LoVo (cell line): ENCODE data around the gene HRH2.

Experiments used
- DNase-seq: peaks from one replicate; pipeline ENCODE4 v3.0.0-alpha.2; 2016; ENCODE audit warnings: low spot score

The HRH2 gene

GRCh38 chr5:175675873-175676272 lies 18.0 kb downstream of the HRH2 start:
- DNase-seq = no peak

GRCh38 chr5:175677571-175677970 lies 19.7 kb downstream of the HRH2 start:
- no peak for DNase-seq

- no peak for DNase-seq
Measured at GRCh38 chr5:175678074-175678473, 20.2 kb downstream of the HRH2 start.

GRCh38 chr5:175679411-175679810 lies 21.5 kb downstream of the HRH2 start:
- DNase-seq = no peak

- DNase-seq = no peak
Measured at GRCh38 chr5:175680020-175680419, 22.1 kb downstream of the HRH2 start.

DNA sequence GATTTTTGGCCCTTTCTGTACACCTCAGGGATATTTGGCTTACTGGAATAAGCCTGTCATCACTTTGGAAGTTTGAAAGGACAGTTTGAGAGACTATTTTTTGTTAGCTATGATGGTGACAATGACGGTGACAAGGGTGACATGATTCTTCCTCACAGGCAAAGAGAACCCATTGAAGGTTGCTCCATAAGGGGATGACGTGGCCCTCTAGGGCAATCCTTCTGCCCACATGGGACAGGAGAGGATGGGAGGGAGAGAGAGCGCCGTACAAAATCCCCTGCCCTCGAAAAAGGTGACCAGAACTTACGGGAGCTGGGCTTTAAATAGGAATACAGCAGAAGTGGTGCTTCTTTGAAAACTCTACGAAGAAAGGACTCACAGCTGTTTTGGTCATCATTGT lies 22.6 kb downstream of the HRH2 start:
- no peak for DNase-seq

GRCh38 chr5:175681045-175681967 lies 23.4 kb downstream of the HRH2 start:
- no peak for DNase-seq

GRCh38 chr5:175681968-175682340 lies 24.1 kb downstream of the HRH2 start:
- DNase-seq = no peak

GRCh38 chr5:175682664-175683063 lies 24.8 kb downstream of the HRH2 start:
- no peak for DNase-seq

DNA sequence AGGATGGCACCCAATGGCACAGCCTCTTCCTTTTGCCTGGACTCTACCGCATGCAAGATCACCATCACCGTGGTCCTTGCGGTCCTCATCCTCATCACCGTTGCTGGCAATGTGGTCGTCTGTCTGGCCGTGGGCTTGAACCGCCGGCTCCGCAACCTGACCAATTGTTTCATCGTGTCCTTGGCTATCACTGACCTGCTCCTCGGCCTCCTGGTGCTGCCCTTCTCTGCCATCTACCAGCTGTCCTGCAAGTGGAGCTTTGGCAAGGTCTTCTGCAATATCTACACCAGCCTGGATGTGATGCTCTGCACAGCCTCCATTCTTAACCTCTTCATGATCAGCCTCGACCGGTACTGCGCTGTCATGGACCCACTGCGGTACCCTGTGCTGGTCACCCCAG lies 25.4 kb downstream of the HRH2 start:
- DNase-seq = no peak

DNA sequence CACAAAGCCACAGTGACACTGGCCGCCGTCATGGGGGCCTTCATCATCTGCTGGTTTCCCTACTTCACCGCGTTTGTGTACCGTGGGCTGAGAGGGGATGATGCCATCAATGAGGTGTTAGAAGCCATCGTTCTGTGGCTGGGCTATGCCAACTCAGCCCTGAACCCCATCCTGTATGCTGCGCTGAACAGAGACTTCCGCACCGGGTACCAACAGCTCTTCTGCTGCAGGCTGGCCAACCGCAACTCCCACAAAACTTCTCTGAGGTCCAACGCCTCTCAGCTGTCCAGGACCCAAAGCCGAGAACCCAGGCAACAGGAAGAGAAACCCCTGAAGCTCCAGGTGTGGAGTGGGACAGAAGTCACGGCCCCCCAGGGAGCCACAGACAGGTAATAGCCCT lies 26.1 kb downstream of the HRH2 start:
- no peak for DNase-seq

DNA sequence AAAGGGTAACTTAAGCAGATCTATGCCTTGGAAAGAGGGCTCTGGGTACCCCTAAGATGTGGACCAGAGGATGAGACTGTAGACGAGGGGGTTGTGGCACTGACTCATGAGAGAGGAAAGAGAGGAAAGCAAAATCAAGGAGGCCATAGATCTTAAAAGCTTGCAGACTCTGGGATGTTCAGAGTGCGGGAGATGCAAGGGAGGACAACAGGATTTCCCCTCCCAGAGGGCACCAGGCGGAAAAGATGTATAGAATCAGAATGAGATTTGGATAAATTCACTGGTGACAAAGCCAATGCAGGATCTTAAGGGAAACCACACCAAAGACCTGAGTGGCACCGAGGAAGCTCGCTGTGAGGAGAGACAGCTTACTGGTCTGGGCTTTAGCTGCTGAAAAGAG lies 27.1 kb downstream of the HRH2 start:
- DNase-seq = no peak

GRCh38 chr5:175685701-175686350 lies 28.0 kb downstream of the HRH2 start:
- no peak for DNase-seq

DNA sequence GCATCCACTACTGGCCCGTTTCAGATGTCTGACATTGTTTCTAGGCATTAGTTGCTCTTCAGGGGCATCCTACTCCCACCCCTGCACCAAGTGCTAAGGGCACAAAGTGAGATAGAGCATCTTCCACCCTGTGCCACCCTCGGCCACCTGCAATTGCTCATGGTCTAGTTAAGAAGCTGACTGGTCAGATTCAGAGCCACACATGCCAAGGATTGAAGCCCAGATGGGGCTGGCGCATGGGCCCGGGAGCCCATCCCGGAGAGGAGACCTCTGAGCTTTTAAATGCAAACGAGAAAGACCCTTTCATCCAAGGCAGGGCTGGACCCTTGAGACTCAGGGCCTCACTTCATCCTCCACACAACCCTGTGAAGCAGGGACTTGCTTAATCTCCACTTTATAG lies 28.5 kb downstream of the HRH2 start:
- no peak for DNase-seq

- no peak for DNase-seq
Measured at GRCh38 chr5:175686826-175687225, 29.0 kb downstream of the HRH2 start.

DNA sequence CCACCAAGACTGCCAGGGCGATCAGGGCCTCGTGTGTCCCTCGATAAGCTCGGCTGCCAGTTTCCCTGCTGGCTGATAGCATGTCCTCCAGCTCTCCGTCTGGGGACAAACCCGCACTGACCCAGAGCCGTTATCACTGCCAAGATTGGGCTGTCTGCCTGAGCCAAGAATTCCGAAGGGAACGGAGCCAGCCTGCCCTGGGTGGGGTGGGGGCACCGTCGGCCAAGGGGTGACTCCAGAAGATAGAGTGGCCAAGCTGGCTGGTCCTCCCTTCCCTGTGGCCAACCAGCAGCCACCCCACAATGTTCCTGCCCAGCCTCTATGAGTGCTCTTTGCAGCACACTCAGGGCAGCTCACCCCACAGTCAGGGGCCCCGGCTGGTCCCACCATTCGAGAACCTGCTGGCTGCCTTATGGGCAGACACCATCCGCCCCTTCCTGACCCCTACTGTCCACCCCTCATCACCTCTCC lies 29.4 kb downstream of the HRH2 start:
- DNase-seq = no peak

DNA sequence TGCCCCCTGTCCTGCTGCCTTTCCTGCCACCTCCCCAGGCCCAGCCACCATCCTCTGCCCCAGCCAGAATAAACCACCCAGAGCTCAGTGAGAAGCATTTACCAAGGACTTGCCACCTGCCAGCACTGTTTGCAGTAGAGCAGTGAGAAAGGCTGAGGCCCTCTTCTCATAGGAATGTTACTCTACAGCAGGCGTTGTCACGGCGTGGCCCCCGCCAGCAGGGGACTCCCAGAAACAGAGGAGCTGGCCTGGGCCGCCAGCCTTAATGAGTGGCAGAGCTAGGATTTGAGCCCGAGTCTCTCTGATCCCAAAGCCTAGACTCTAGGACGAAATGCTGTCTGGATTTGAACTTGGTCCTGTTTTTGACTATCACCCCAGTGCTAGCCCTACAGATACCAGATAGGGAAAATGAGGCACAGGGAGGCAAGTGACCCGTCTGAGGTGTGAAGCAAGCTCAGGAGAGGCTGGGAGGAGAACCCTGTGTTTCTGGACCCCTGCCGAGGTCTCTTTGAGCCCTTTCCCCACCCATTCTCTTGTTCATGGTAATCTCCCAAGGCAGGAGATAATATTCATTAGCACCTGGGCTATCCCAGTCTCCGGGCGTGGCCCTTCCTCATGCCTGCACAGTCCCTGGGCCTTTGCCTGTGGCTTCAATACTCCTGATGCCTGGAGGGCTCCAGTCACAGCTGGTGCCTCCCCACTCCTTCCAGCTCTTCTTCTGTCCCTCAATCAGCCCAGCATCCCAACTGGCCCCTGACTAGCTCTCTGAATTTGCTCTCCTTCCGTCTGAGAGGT lies 30.7 kb downstream of the HRH2 start:
- no peak for DNase-seq

DNA sequence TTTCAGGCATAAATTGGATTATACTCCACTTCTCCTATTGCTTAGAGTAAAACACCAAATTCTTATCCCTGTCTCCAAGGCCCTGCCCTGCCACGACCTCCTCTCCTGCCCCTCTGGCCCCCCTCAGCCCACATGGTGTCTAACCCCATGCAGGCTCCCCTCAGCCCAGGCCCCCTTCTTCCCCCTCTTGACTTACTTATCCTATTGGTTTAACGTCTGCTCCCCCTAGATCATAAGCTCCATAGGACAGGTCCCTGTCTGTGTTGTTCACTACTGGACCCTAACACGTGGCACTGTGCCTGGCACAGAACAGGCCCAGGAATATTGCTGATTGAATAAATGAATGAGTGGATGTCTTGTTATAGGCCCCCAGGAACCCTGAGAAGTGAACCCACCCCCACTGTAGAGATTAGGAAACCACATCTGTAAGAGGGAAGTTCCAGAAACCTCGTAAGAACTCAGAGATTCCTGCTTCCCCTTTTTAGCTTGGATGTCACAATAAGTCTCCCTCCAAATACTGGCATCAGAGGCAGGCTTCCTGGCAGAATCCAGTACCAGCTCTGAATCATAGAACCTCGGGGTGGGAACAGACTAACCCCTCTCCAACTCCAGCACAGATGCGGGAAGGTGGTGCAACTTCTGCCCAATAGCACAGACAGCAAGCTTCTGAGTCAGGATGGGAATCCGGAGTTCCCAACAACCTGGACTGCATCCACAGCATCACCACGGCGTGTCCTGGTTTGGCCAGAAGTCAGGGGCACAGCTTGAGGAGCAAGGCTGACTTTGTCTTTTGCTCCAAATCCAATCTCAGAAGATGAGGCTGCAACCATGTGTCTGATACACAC lies 31.5 kb downstream of the HRH2 start:
- no peak for DNase-seq

GRCh38 chr5:175690025-175690424 lies 32.2 kb downstream of the HRH2 start:
- DNase-seq = no peak

DNA sequence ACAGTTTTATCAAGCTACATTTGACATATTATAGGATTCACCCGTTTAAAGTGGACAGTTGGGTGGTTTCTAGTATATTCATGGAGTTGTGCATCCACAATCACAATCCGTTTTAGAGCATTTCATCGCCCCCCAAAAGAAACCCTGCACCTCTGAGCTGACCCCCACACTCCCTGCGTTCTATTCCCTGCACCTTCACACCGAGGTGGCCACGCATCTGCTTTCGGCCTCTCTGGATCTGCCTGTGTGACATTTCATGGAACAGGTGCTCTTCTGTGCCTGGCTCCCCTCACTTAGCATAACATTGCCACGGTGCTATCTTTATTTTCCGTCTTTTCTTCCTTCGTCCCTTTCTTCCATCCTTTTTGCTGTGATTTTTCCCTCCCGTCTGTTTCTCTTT lies 32.7 kb downstream of the HRH2 start:
- no peak for DNase-seq

DNA sequence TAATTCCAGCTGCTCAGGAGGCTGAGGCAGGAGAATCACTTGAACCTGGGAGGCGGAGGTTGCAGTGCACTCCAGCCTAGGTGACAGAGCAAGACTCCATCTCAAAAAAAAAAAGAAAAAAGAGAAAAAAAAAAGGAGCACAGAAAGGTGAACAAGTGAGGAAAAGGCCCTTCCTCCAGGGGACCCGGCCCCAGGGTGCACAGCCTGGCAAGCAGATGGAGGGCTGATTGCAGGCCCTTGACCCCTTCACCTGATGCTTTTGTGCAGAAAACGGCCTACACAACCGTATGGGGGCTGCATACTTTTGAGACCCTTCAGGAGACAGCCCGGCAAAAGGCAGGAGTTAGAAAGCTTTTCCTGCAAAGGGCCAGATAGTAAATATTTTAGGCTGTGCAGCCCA lies 33.9 kb downstream of the HRH2 start:
- DNase-seq = no peak
